ENCODE measurements around the gene VLDLR. TPM values are rescaled to one million over a fixed set of nuclear protein-coding genes. Genes with fewer than 3 reads are reported as not detected.

Gene VLDLR
- total and polyA plus RNA-seq, 2 of the 8 experiments (the other 6 are each of a cell fraction or from before 2014, with no cell fraction given), result 24.2 to 49.1 TPM

- Histone ChIP-seq H4K20me1 (replicated peaks in 1 of 2; ENCODE audit: control insufficient read depth in 1 of 2, insufficient read depth in 2 of 2, low read length in 2 of 2) (no peaks in the 10 kb centered on the region), H2BK15ac (ENCODE audit: low read length) (no peak overlapping the region), H3K18ac (ENCODE audit: extremely low read depth, low read length) (no peak overlapping the region), H3K56ac (replicated peaks; ENCODE audit: insufficient read length, low read depth, low read length) (no peak overlapping the region), H2AK5ac (ENCODE audit: low read depth, low read length) (no peak overlapping the region), H3K36me3 (ENCODE audit: control insufficient read depth in 2 of 4, insufficient read depth in 4 of 4, low read length in 3 of 4) (peaks cover 0 to 2% (median 0%) of the 10 kb centered on the region in 4 experiments; a peak in 1 of 8 replicates), H2BK120ac (replicated peaks; ENCODE audit: low read depth, low read length) (no peak overlapping the region), H4K8ac (ENCODE audit: extremely low read depth, insufficient read depth, low read length) (no peak overlapping the region), H3K4me3 (ENCODE audit: extremely low read depth in 1 of 4, insufficient read depth in 2 of 4, low read depth in 3 of 4, low read length in 4 of 4) (no peak overlapping the region), H3K23me2 (ENCODE audit: low read depth, low read length) (no peaks in the 10 kb centered on the region), H3K27ac (ENCODE audit: low read depth, low read length) (no peak overlapping the region), H3K4me1 (replicated peaks in 1 of 4; ENCODE audit: control insufficient read depth in 3 of 4, insufficient read depth in 4 of 4, low read length in 3 of 4) (no peaks in the 10 kb centered on the region), H3K9me3 (ENCODE audit: insufficient read depth in 2 of 2, low read depth in 1 of 2, low read length in 1 of 2) (peaks cover 3 to 7% of the 10 kb centered on the region in 2 experiments; a peak in 3 of 4 replicates), H3K79me1 (ENCODE audit: low read depth, low read length) (no peaks in the 10 kb centered on the region), H3K23ac (ENCODE audit: insufficient read length) (no peak overlapping the region), H2BK20ac (ENCODE audit: low read length) (no peak overlapping the region), H2AFZ (ENCODE audit: low read length) (no peak overlapping the region), H3K14ac (ENCODE audit: insufficient read length) (no peak overlapping the region), H2BK5ac (ENCODE audit: low read depth, low read length) (no peak overlapping the region), H4K91ac (replicated peaks; ENCODE audit: insufficient read length, low read length) (no peak overlapping the region), H3K4ac (replicated peaks; ENCODE audit: insufficient read length, low read depth, low read length) (no peak overlapping the region), H3K4me2 (ENCODE audit: insufficient read depth in 1 of 2, low read depth in 2 of 2, low read length in 2 of 2) (no peak overlapping the region), H2BK12ac (ENCODE audit: low read depth, low read length) (no peak overlapping the region), H3K27me3 (replicated peaks in 1 of 4; ENCODE audit: control insufficient read depth in 3 of 4, extremely low read depth in 1 of 4, insufficient read depth in 3 of 4, low read length in 3 of 4) (no peaks in the 10 kb centered on the region), H3K79me2 (ENCODE audit: control insufficient read depth in 1 of 2, insufficient read depth in 2 of 2, low read length in 2 of 2) (0 out of 4 replicates have a peak, but pooled peaks cover 0 to 3% of the 10 kb centered on the region in 2 experiments), H3K9ac (replicated peaks in 1 of 4; ENCODE audit: extremely low read depth in 1 of 4, low read depth in 3 of 4, low read length in 3 of 4) (no peak overlapping the region), H4K5ac (ENCODE audit: insufficient read length, low read depth, low read length) (no peak overlapping the region)
- DNase-seq (ENCODE audit: low read depth in 1 of 2, low spot score in 2 of 2) (no peak), FAIRE-seq (no peak)
- CTCF ChIA-PET (ENCODE audit: partially characterized antibody), result interaction anchor here (1.0 to 1.3 kb wide), 3 partner anchors 23 to 436 kb away, joined by 3 to 4 read pairs (median 3); no protein-coding TSS in a partner anchor
- POLR2A ChIA-PET (ENCODE audit: partially characterized antibody), result interaction anchor here (1.5 kb wide), 1 partner anchor 19 kb away, joined by 3 read pairs; no protein-coding TSS in a partner anchor
- 92% methylated on average over 12 of the region's 13 CpGs; no CpG with 5 or more reads in 1 of the 2 experiments for WGBS, 2 experiments (ENCODE audit: extremely low coverage in 1 of 2, insufficient coverage in 1 of 2, insufficient read length in 1 of 2, insufficient replicate concordance in 2 of 2, low coverage in 1 of 2, low lambda C conversion rate in 2 of 2, missing lambda C conversion rate in 1 of 2)
- TF ChIP-seq BCL11A (IDR thresholded peaks at IDR 0.05; ENCODE audit: low read depth in 2 of 2, low read length in 2 of 2), result no peak
- TF ChIP-seq, protein P1, sequence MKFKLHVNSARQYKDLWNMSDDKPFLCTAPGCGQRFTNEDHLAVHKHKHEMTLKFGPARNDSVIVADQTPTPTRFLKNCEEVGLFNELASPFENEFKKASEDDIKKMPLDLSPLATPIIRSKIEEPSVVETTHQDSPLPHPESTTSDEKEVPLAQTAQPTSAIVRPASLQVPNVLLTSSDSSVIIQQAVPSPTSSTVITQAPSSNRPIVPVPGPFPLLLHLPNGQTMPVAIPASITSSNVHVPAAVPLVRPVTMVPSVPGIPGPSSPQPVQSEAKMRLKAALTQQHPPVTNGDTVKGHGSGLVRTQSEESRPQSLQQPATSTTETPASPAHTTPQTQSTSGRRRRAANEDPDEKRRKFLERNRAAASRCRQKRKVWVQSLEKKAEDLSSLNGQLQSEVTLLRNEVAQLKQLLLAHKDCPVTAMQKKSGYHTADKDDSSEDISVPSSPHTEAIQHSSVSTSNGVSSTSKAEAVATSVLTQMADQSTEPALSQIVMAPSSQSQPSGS (IDR thresholded peaks at IDR 0.05; ENCODE audit: low read length), result no peak
- no peak for TF ChIP-seq MAFK (IDR thresholded peaks at IDR 0.05; ENCODE audit: low read depth, low read length)
- no peak for TF ChIP-seq HDAC6 (IDR thresholded peaks at IDR 0.05; ENCODE audit: low read depth, low read length)
- no peak for TF ChIP-seq SIX5 (IDR thresholded peaks at IDR 0.05; ENCODE audit: low read depth, low read length)
- no peak for TF ChIP-seq SP2 (IDR thresholded peaks at IDR 0.05; ENCODE audit: low read length)
- TF ChIP-seq ZNF274 (IDR thresholded peaks at IDR 0.05; ENCODE audit: borderline replicate concordance, extremely low read depth, low read length), result no peak
- no peak for TF ChIP-seq YY1 (IDR thresholded peaks at IDR 0.05; ENCODE audit: low read depth, low read length)
Measured at GRCh38 chr9:2583308-2584013, 38.1 kb upstream of the VLDLR start.
